GM12878 (cell line): ENCODE measurements around the gene KIRREL3. TPM values are rescaled to one million over a fixed set of nuclear protein-coding genes. Genes with fewer than 3 reads are reported as not detected.

Source experiments
- ATAC-seq: fragments of 200-7000 bp; cut with Tn5 transposase; 3 replicates; pipeline ENCODE4 v1.9.1; 2020; ENCODE audit warnings: mild to moderate bottlenecking, moderate library complexity
- BruUV-seq: library from RNA; stranded (reverse); fragments of 400-500 nt; replicated peaks from 2 replicates; lab custom pipeline; 2021; lab: Mats Ljungman, UMichigan
- CTCF ChIA-PET: fragments of 300-600 bp; sonication (Branson Sonifier 250); formaldehyde crosslinking; extraction: SDS; loops from one replicate; lab custom pipeline; 2021; ENCODE audit warnings: inconsistent platforms; lab: Yijun Ruan, JAX
- POLR2A ChIA-PET: fragments of 350-600 bp; formaldehyde crosslinking; extraction: SDS; loops from one replicate; lab custom pipeline; 2021; ENCODE audit warnings: inconsistent platforms; lab: Charles Lee
- RAD21 ChIA-PET: fragments of 300-600 bp; sonication (Branson Sonifier 250); formaldehyde crosslinking; loops from one replicate; lab custom pipeline; 2023; ENCODE audit warnings: antibody characterized with exemption; ENCODE audit not compliant: unreplicated experiment; lab: Charles Lee
- SMC1A ChIA-PET: fragments of 300-600 bp; sonication (Branson Sonifier 250); formaldehyde crosslinking; loops from one replicate; lab custom pipeline; 2023; ENCODE audit not compliant: unreplicated experiment, uncharacterized antibody; lab: Charles Lee
- DNase-seq: peaks from one replicate; pipeline ENCODE4 v3.0.0-alpha.2; 2011; ENCODE audit warnings: low read depth, low spot score
- FAIRE-seq: peaks from 3 replicates; lab custom pipeline; 2011; peaks lifted over from hg19 to GRCh38; lab: Jason Lieb, UNC
- H2AFZ ChIP-seq: 2 replicates; pipeline ENCODE4 v1.6.0; 2011; ENCODE audit warnings: low read depth, low read length, control low read depth; ENCODE audit not compliant: control insufficient read depth
- H3K27ac ChIP-seq: 2 replicates; pipeline ENCODE4 v1.5.1; 2011; ENCODE audit warnings: control low read depth; ENCODE audit not compliant: control insufficient read depth, insufficient read depth
- H3K27me3 ChIP-seq, 2 experiments: replicated peaks in 1 of 2; 2 replicates each; pipeline versions ENCODE4 v1.6.0 to v1.6.1; 2011; ENCODE audit warnings: low read length in 1 of 2; ENCODE audit not compliant: control insufficient read depth in 2 of 2, insufficient read depth in 2 of 2
- H3K36me3 ChIP-seq, 2 experiments: 2 replicates each; pipeline ENCODE4 v1.5.1; 2011; ENCODE audit warnings: low read length in 1 of 2; ENCODE audit not compliant: control insufficient read depth in 2 of 2, insufficient read depth in 2 of 2
- H3K4me1 ChIP-seq: 2 replicates; pipeline ENCODE4 v1.6.1; 2011; ENCODE audit warnings: mild to moderate bottlenecking, low read length, moderate library complexity, mixed read lengths; ENCODE audit not compliant: control insufficient read depth, insufficient read depth
- H3K4me2 ChIP-seq: 2 replicates; pipeline ENCODE4 v1.6.0; 2011; ENCODE audit warnings: control low read depth; ENCODE audit not compliant: control insufficient read depth, insufficient read depth
- H3K4me3 ChIP-seq: fragments of 200-600 bp; sonication (generic); 2 replicates; pipeline ENCODE4 v1.5.1; 2016
- H3K79me2 ChIP-seq: 2 replicates; pipeline ENCODE4 v1.6.0; 2011; ENCODE audit warnings: low read length; ENCODE audit not compliant: control insufficient read depth, insufficient read depth
- H3K9ac ChIP-seq: 2 replicates; pipeline ENCODE4 v1.8.0; 2011; ENCODE audit warnings: low read length, control low read depth, mixed read lengths; ENCODE audit not compliant: control insufficient read depth, insufficient read depth
- H3K9me3 ChIP-seq: replicated peaks from 3 replicates; pipeline ENCODE4 v1.5.1; 2011; ENCODE audit warnings: mild to moderate bottlenecking, low read length; ENCODE audit not compliant: control insufficient read depth, insufficient read depth
- H4K20me1 ChIP-seq: 2 replicates; pipeline ENCODE4 v1.6.0; 2011; ENCODE audit not compliant: control insufficient read depth, insufficient read depth
- CUX1 ChIP-seq: IDR thresholded peaks from 2 replicates; pipeline ENCODE4 v1.6.1; 2012; ENCODE audit warnings: improper control_type of control experiment, low read depth, low read length; ENCODE audit not compliant: insufficient replicate concordance
- HCFC1 ChIP-seq: fragments of 150-350 bp; IDR thresholded peaks from 2 replicates; pipeline ENCODE4 v1.6.1; 2014; ENCODE audit warnings: low read length
- HDAC6 ChIP-seq: fragments of 200-600 bp; sonication (generic); IDR thresholded peaks from one replicate; pipeline ENCODE4 v1.8.0; 2017; ENCODE audit warnings: antibody characterized with exemption; ENCODE audit not compliant: unreplicated experiment
- IKZF1 ChIP-seq: fragments of 450-650 bp; conservative IDR thresholded peaks from 2 replicates; pipeline ENCODE4 v1.6.1; 2017; ENCODE audit warnings: antibody characterized with exemption, mild to moderate bottlenecking
- IRF4 ChIP-seq: IDR thresholded peaks from 2 replicates; pipeline ENCODE4 v1.6.1; 2011; ENCODE audit warnings: low read depth, low read length
- JUNB ChIP-seq: IDR thresholded peaks from 2 replicates; pipeline ENCODE4 v1.6.1; 2016; ENCODE audit warnings: antibody characterized with exemption, mild to moderate bottlenecking
- MEF2B ChIP-seq: fragments of 450-650 bp; IDR thresholded peaks from 2 replicates; pipeline ENCODE4 v1.6.1; 2018; ENCODE audit warnings: mild to moderate bottlenecking, moderate library complexity; ENCODE audit not compliant: partially characterized antibody, poor library complexity, severe bottlenecking
- NFIC ChIP-seq: IDR thresholded peaks from 2 replicates; pipeline ENCODE4 v1.6.1; 2012; ENCODE audit warnings: low read depth, mild to moderate bottlenecking, inconsistent platforms, low read length, moderate library complexity
- NR2C1 ChIP-seq: fragments of 450-650 bp; IDR thresholded peaks from 2 replicates; pipeline ENCODE4 v1.6.1; 2017; ENCODE audit warnings: antibody characterized with exemption, mild to moderate bottlenecking, moderate library complexity
- RUNX3 ChIP-seq: IDR thresholded peaks from 2 replicates; pipeline ENCODE4 v1.6.1; 2012; ENCODE audit warnings: low read length, inconsistent platforms
- TCF12 ChIP-seq: IDR thresholded peaks from 2 replicates; pipeline ENCODE4 v1.6.1; 2011; ENCODE audit warnings: low read depth, mild to moderate bottlenecking, low read length
- ZZZ3 ChIP-seq: IDR thresholded peaks from 2 replicates; pipeline ENCODE4 v1.6.1; 2011; ENCODE audit warnings: low read depth; ENCODE audit not compliant: control insufficient read depth, insufficient read length
- WGBS: methylation state at CpG from one replicate; pipeline ENCODE4 v1.1.6; 2016; ENCODE audit warnings: low lambda C conversion rate; ENCODE audit not compliant: insufficient replicate concordance, insufficient coverage; ENCODE audit errors: missing lambda C conversion rate; 5-methylcytosine and 5-hydroxymethylcytosine counted together
- in situ Hi-C: fragments of 300-500 bp; cut with MboI; formaldehyde crosslinking; loops from 9 replicates; pipeline ENCODE4 v1.14.3; 2018; ENCODE audit warnings: mixed read lengths
- intact Hi-C: fragments of 100-400 bp; cut with micrococcal nuclease; formaldehyde crosslinking; loops from one replicate; pipeline ENCODE4 v1.14.2; 2022; ENCODE audit not compliant: unreplicated experiment
- polyA plus RNA-seq, 11 experiments: library from polyadenylated mRNA; depleted of rRNA in 4 of 11; unstranded in 6 of 11; stranded (reverse) in 5 of 11; fragments of >200 nt; fragmentation: Nextera tagmentation in 4 of 11; fragmentation: Illumina TruSeq in 1 of 11; extraction: Ambion mirVana in 4 of 11; extraction: Trizol in 1 of 11; gene quantifications; 1 replicate in 1 of 11; 2 replicates in 10 of 11; pipeline versions ENCODE4 v1.2.1 to v1.2.3, GENCODE V29; 2011 to 2016; ENCODE audit warnings: inconsistent platforms in 2 of 11, missing spikeins in 2 of 11, low read depth in 1 of 11
- total RNA-seq, 4 experiments: library from RNA; depleted of rRNA in 3 of 4; stranded (reverse); fragments of >200 nt in 3 of 4; fragmentation: Illumina TruSeq in 1 of 4; extraction: Trizol in 1 of 4; gene quantifications; 2 replicates each; pipeline versions ENCODE4 v1.2.1 to v1.2.3, GENCODE V29; 2013 to 2021
- TF ChIP-seq, protein P1 (sequence below): IDR thresholded peaks from 2 replicates; pipeline ENCODE4 v1.6.1; 2011; ENCODE audit warnings: borderline replicate concordance, low read depth, mild to moderate bottlenecking, moderate library complexity, low read length; ENCODE audit not compliant: insufficient read depth, poor library complexity, severe bottlenecking
- TF ChIP-seq, protein P2 (sequence below): fragments of 450-650 bp; formaldehyde crosslinking; IDR thresholded peaks from 2 replicates; pipeline ENCODE4 v1.4.0; 2022; ENCODE audit warnings: mild to moderate bottlenecking, moderate library complexity

Gene KIRREL3
- total and polyA plus RNA-seq, 10 of the 15 experiments (the other 5 are each of a cell fraction or from before 2014, with no cell fraction given): under 0.01 TPM; not detected in 9

DNA sequence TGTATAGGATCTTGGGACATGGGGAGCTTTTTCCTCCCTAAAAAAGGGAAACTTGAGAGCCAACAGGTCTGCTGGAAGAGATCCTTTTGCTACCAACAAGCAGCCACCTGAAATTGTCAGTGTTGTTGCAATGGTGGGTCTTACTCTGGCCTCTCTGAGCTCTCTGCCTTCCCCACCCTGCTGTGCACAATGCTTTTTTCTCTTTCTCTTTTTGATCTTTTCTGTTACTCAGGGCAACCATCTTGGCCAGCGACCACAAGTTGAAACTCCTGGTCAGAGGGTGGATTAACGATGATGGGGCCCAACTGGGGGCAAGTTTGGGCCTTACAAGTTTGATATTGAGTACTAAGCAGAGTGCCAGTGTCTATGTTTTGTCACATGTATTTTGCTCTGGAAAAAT lies 155.8 kb downstream of the KIRREL3 start (continued):
- TF ChIP-seq ZZZ3 (no peak), JUNB (no peak)

- no peak for DNase-seq
- Histone ChIP-seq H3K36me3 (no peaks in the 10 kb centered on the region), H3K27me3 (peaks cover 0 to 3% of the 10 kb centered on the region in 2 experiments; a peak in 1 of 4 replicates), H3K4me1 (no peaks in the 10 kb centered on the region), H2AFZ (no peak overlapping the region), H3K4me3 (no peak overlapping the region), H3K9ac (no peak overlapping the region), H3K79me2 (no peaks in the 10 kb centered on the region), H3K4me2 (no peak overlapping the region), H4K20me1 (no peaks in the 10 kb centered on the region), H3K27ac (no peak overlapping the region), H3K9me3 (no peaks in the 10 kb centered on the region)
- BruUV-seq: no TSS peak
- RAD21 ChIA-PET: no interaction called here
- FAIRE-seq: no peak
- intact Hi-C loops: no loop called here
- no peak for ATAC-seq
- WGBS: 15% methylated on average over 5 of the region's 5 CpGs
- SMC1A ChIA-PET: no interaction called here
- CTCF ChIA-PET: no interaction called here
- POLR2A ChIA-PET: no interaction called here
- in situ Hi-C loops: no loop called here
- no peak for TF ChIP-seq CUX1
- TF ChIP-seq NFIC: no peak
- TF ChIP-seq MEF2B: no peak
- no peak for TF ChIP-seq IKZF1
- TF ChIP-seq RUNX3: no peak
- no peak for TF ChIP-seq IRF4
- TF ChIP-seq, protein P1, sequence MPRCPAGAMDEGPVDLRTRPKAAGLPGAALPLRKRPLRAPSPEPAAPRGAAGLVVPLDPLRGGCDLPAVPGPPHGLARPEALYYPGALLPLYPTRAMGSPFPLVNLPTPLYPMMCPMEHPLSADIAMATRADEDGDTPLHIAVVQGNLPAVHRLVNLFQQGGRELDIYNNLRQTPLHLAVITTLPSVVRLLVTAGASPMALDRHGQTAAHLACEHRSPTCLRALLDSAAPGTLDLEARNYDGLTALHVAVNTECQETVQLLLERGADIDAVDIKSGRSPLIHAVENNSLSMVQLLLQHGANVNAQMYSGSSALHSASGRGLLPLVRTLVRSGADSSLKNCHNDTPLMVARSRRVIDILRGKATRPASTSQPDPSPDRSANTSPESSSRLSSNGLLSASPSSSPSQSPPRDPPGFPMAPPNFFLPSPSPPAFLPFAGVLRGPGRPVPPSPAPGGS: no peak
- TF ChIP-seq HDAC6: no peak
- TF ChIP-seq HCFC1: no peak
- TF ChIP-seq NR2C1: no peak
- no peak for TF ChIP-seq TCF12
- no peak for TF ChIP-seq ZZZ3
- TF ChIP-seq, protein P2, sequence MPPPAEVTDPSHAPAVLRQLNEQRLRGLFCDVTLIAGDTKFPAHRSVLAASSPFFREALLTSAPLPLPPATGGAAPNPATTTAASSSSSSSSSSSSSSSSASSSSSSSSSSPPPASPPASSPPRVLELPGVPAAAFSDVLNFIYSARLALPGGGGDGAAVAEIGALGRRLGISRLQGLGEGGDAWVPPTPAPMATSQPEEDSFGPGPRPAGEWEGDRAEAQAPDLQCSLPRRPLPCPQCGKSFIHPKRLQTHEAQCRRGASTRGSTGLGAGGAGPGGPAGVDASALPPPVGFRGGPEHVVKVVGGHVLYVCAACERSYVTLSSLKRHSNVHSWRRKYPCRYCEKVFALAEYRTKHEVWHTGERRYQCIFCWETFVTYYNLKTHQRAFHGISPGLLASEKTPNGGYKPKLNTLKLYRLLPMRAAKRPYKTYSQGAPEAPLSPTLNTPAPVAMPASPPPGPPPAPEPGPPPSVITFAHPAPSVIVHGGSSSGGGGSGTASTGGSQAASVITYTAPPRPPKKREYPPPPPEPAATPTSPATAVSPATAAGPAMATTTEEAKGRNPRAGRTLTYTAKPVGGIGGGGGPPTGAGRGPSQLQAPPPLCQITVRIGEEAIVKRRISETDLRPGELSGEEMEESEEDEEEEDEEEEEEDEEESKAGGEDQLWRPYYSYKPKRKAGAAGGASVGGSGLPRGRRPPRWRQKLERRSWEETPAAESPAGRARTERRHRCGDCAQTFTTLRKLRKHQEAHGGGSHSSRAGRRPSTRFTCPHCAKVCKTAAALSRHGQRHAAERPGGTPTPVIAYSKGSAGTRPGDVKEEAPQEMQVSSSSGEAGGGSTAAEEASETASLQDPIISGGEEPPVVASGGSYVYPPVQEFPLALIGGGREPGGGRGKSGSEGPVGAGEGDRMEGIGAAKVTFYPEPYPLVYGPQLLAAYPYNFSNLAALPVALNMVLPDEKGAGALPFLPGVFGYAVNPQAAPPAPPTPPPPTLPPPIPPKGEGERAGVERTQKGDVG (CRISPR knock-in tag): no peak
These were observed 157.5 kb downstream of the KIRREL3 start for GRCh38 chr11:126843096-126843495.
